ENCODE results near the gene KIAA1549. TPM values are rescaled to one million over a fixed set of nuclear protein-coding genes. Genes with fewer than 3 reads are reported as not detected.

Gene KIAA1549
- polyA plus RNA-seq, 2 of the 4 experiments (the other 2 are of a cell fraction) = 4.1 to 4.7 TPM

DNA sequence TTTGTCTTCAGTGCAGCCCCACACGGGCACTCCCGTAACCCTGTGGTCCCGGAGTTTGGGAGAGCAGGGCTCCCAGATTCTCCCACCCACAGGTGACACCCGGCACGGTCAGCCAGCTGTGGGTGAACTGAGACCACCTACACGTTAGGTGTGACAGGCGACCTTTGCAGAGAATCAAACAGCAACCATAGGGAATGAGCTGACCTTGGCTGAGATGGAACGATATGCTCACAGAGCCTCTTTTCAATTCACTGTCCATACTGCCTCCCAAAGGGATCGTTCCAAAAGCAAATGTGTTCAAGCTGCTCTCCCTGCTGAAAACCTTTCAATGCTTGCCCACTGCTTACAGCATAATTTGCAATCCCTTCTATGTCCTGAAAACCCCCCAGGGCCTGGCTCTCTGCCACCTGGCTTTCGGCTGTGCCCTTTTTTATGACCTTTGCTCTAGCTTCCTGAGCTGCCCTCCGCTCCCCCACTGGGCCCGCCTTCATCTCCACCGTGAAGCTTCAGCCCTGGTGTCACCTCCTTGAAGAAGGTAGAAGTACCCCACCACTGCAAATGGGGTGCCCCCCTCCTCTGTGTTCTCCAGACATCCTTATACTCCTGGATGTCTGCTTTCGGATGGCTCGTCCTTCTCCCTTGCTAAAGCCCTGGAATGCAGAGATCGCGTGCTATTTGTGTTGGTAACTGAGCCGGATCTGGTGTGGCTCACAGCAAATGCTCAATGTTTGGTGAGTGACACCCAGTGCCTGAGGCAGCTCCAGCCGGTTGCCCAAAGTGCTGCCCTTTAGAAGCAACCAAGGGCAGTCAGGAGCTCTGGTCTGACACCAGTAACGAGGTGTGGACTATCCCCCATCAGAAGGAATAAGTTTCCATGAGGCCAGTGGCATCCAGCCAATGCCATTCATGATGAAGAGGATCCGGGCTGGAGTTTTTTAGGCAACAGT, 90.4 kb downstream of the KIAA1549 start (continued):
- TF ChIP-seq EP300 (IDR thresholded peaks at IDR 0.05) (peak; percentile 39 to 58; a peak in 3 of 5 replicates), NPAS2 (CRISPR knock-in tag; IDR thresholded peaks at IDR 0.05; ENCODE audit: borderline replicate concordance) (no peak), EHMT2 (IDR thresholded peaks at IDR 0.05; ENCODE audit: low read depth) (no peak), ZFP36 (IDR thresholded peaks at IDR 0.05; ENCODE audit: borderline replicate concordance, partially characterized antibody) (no peak), FOSB (CRISPR knock-in tag; IDR thresholded peaks at IDR 0.05) (no peak)
- TF ChIP-seq, protein P1, sequence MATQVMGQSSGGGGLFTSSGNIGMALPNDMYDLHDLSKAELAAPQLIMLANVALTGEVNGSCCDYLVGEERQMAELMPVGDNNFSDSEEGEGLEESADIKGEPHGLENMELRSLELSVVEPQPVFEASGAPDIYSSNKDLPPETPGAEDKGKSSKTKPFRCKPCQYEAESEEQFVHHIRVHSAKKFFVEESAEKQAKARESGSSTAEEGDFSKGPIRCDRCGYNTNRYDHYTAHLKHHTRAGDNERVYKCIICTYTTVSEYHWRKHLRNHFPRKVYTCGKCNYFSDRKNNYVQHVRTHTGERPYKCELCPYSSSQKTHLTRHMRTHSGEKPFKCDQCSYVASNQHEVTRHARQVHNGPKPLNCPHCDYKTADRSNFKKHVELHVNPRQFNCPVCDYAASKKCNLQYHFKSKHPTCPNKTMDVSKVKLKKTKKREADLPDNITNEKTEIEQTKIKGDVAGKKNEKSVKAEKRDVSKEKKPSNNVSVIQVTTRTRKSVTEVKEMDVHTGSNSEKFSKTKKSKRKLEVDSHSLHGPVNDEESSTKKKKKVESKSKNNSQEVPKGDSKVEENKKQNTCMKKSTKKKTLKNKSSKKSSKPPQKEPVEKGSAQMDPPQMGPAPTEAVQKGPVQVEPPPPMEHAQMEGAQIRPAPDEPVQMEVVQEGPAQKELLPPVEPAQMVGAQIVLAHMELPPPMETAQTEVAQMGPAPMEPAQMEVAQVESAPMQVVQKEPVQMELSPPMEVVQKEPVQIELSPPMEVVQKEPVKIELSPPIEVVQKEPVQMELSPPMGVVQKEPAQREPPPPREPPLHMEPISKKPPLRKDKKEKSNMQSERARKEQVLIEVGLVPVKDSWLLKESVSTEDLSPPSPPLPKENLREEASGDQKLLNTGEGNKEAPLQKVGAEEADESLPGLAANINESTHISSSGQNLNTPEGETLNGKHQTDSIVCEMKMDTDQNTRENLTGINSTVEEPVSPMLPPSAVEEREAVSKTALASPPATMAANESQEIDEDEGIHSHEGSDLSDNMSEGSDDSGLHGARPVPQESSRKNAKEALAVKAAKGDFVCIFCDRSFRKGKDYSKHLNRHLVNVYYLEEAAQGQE (IDR thresholded peaks at IDR 0.05) = no peak
- TF ChIP-seq, protein P2, sequence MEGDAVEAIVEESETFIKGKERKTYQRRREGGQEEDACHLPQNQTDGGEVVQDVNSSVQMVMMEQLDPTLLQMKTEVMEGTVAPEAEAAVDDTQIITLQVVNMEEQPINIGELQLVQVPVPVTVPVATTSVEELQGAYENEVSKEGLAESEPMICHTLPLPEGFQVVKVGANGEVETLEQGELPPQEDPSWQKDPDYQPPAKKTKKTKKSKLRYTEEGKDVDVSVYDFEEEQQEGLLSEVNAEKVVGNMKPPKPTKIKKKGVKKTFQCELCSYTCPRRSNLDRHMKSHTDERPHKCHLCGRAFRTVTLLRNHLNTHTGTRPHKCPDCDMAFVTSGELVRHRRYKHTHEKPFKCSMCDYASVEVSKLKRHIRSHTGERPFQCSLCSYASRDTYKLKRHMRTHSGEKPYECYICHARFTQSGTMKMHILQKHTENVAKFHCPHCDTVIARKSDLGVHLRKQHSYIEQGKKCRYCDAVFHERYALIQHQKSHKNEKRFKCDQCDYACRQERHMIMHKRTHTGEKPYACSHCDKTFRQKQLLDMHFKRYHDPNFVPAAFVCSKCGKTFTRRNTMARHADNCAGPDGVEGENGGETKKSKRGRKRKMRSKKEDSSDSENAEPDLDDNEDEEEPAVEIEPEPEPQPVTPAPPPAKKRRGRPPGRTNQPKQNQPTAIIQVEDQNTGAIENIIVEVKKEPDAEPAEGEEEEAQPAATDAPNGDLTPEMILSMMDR (IDR thresholded peaks at IDR 0.05) = no peak
- TF ChIP-seq, protein P3, sequence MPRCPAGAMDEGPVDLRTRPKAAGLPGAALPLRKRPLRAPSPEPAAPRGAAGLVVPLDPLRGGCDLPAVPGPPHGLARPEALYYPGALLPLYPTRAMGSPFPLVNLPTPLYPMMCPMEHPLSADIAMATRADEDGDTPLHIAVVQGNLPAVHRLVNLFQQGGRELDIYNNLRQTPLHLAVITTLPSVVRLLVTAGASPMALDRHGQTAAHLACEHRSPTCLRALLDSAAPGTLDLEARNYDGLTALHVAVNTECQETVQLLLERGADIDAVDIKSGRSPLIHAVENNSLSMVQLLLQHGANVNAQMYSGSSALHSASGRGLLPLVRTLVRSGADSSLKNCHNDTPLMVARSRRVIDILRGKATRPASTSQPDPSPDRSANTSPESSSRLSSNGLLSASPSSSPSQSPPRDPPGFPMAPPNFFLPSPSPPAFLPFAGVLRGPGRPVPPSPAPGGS (IDR thresholded peaks at IDR 0.05) = no peak

DNA sequence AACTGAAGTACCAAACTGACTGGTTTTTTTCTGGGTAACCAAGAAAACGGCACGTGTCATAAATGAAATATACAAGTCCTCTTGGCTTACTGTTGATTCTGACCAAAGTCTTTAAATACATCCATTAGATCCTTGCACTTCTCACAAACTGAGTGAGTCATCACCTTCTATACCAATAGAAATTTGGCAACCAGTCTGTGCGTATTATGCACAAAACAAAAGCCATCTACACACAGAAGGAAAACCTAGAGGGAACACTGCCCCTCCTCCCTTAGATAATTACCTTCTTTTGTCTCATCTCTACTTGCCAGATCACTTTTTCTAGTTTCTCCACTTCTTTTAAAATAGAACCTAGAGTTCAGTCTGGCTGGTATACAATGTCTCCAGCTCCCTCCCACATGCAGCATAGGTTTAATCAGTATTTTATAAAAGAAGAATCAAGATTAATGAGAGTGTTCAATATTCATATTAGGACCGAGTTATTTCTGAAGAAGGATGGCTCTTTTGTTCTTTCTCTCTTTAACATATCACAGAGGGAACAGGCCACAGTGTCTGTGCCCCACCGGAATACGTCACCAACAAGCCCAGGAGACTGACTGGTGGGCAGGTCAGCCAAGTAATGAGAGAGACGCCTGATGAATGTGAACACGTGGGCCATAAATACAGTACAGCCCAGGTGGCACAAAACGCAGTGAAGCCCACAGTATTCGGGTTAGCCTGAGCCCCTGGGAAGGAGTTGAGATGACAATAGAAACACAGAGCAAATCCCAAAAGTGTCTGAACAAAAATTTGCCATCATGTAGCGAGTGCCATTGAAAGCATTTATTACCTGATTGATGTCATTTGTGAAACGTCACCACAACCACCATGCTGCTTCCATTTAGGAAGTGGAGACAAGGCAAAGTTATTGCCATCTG, 91.3 kb downstream of the KIAA1549 start:
- ATAC-seq (peak in 1 of 2 experiments; percentile 33; a peak in 3 of 6 replicates), FAIRE-seq (no peak), DNase-seq (ENCODE audit: low read depth in 1 of 2, low spot score in 1 of 2) (peak in 1 of 2 experiments; percentile 58)
- H3K4me3 ChIP-seq = peak overlapping the region; percentile 9; the same call in 1 of the 3 replicates
- ChIA-PET POLR2A (interaction anchor here (0.6 to 1.6 kb wide), 3 partner anchors 91 to 218 kb away, joined by 3 to 6 read pairs (median 5); partner anchors contain the start of gene KIAA1549), CTCF (interaction anchor here (0.8 to 1.6 kb wide), 4 partner anchors 13 to 60 kb away, joined by 3 to 5 read pairs (median 4); no protein-coding TSS in a partner anchor)
- peaks cover 47% of the 10 kb centered on the region for H3K4me1 ChIP-seq
- H3K27ac ChIP-seq = peak overlapping the region; percentile 76 to 83
- H3K9me3 ChIP-seq = no peaks in the 10 kb centered on the region
- 61% methylated on average over 12 of the region's 12 CpGs for WGBS (ENCODE audit: missing lambda C conversion rate)
- H3K4me2 ChIP-seq = peak overlapping the region; percentile 84
- TF ChIP-seq FOSL2 (IDR thresholded peaks at IDR 0.05) = no peak
- peak; percentile 90 for TF ChIP-seq FOSL2 (CRISPR knock-in tag; IDR thresholded peaks at IDR 0.05)
- TF ChIP-seq JUN (IDR thresholded peaks at IDR 0.05) = 0 out of 5 replicates have a peak, but pooled peaks of 1 of the 2 experiments have one; percentile 45
- TF ChIP-seq, protein P4, sequence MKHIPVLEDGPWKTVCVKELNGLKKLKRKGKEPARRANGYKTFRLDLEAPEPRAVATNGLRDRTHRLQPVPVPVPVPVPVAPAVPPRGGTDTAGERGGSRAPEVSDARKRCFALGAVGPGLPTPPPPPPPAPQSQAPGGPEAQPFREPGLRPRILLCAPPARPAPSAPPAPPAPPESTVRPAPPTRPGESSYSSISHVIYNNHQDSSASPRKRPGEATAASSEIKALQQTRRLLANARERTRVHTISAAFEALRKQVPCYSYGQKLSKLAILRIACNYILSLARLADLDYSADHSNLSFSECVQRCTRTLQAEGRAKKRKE (CRISPR knock-in tag; IDR thresholded peaks at IDR 0.05; ENCODE audit: low read depth) = no peak
- TF ChIP-seq FOXS1 (CRISPR knock-in tag; IDR thresholded peaks at IDR 0.05) = no peak
